Mesodermal cell (in vitro differentiated cells): ENCODE results near the gene FCRL6.

ENCODE experiments used
- H3K27ac ChIP-seq: 2 replicates; pipeline ENCODE4 v1.7.0; 2013; ENCODE audit warnings: mild to moderate bottlenecking, low read depth, low read length, moderate library complexity; ENCODE audit not compliant: severe bottlenecking
- H3K36me3 ChIP-seq: 2 replicates; pipeline ENCODE4 v1.7.1; 2013; ENCODE audit warnings: mild to moderate bottlenecking, low read length, moderate library complexity; ENCODE audit not compliant: control insufficient read depth, insufficient read depth
- H3K4me1 ChIP-seq: one replicate; pipeline ENCODE4 v1.7.1; 2013; ENCODE audit warnings: mild to moderate bottlenecking, low read length; ENCODE audit not compliant: insufficient read depth, control insufficient read depth, poor library complexity, severe bottlenecking
- H3K4me3 ChIP-seq: 2 replicates; pipeline ENCODE4 v1.7.0; 2013; ENCODE audit warnings: low read length, control low read depth, mild to moderate bottlenecking; ENCODE audit not compliant: insufficient read depth, poor library complexity, severe bottlenecking; ENCODE audit errors: extremely low read depth
- H3K9me3 ChIP-seq: 2 replicates; pipeline ENCODE4 v1.7.1; 2013; ENCODE audit warnings: mild to moderate bottlenecking, low read length, moderate library complexity; ENCODE audit not compliant: control insufficient read depth
- WGBS, 2 experiments: methylation state at CpG; one replicate each; pipeline ENCODE4 v1.1.5; 2013; ENCODE audit warnings: missing lambda C conversion rate in 2 of 2; ENCODE audit not compliant: insufficient coverage in 2 of 2; 5-methylcytosine and 5-hydroxymethylcytosine counted together

The FCRL6 gene

GRCh38 chr1:159862557-159862956, 60.4 kb downstream of the FCRL6 start, which contains the start of gene VSIG8:
VSIG8 (minus strand) TSS chr1:159862657; CDS start chr1:159862521, 136 bp downstream.
- 92 to 100% methylated on average over 2 to 3 of the region's 4 CpGs for WGBS, 2 experiments

GRCh38 chr1:159864262-159864661, 62.1 kb downstream of the FCRL6 start:
- H3K4me1 ChIP-seq: peaks cover 28% of the 10 kb centered on the region
- H3K4me3 ChIP-seq: no peak overlapping the region
- no peaks in the 10 kb centered on the region for H3K36me3 ChIP-seq
- 90 to 96% methylated on average over 2 of the region's 2 CpGs for WGBS, 2 experiments
- H3K27ac ChIP-seq: no peak overlapping the region
- no peaks in the 10 kb centered on the region for H3K9me3 ChIP-seq

More at GRCh38 chr1:159862557-159862956, 60.4 kb downstream of the FCRL6 start, which contains the start of gene VSIG8:
- no peaks in the 10 kb centered on the region for H3K36me3 ChIP-seq
- no peak within 1 kb of the TSS for H3K4me3 ChIP-seq
- no peak within 1 kb of the TSS for H3K27ac ChIP-seq
- no peaks in the 10 kb centered on the region for H3K9me3 ChIP-seq
- peaks cover 16% of the 10 kb centered on the region for H3K4me1 ChIP-seq
